ENCODE measurements around the gene MCU. TPM values are rescaled to one million over a fixed set of nuclear protein-coding genes. Genes with fewer than 3 reads are reported as not detected.
A peak's percentile ranks its signal among the peaks of the same experiment; 100 is the strongest.

MCU gene
- total RNA-seq, 1 donor from 2014 or later = 20.3 TPM

- Histone ChIP-seq H3K4me3 (no peak overlapping the region), H3K4me1 (peaks cover 6% of the 10 kb centered on the region), H3K9me3 (replicated peaks) (no peaks in the 10 kb centered on the region), H3K36me3 (no peaks in the 10 kb centered on the region), H3K27ac (replicated peaks) (no peak overlapping the region), H3K27me3 (ENCODE audit: low read depth) (no peaks in the 10 kb centered on the region)
- TF ChIP-seq CTCF (IDR thresholded peaks at IDR 0.05; ENCODE audit: borderline replicate concordance) = no peak
- DNase-seq = no peak
- intact Hi-C loops (cut with micrococcal nuclease) = no loop called here
These were observed 4.9 kb upstream of the MCU start for GRCh38 chr10:72687035-72687434.

- peaks cover 18% of the 10 kb centered on the region for H3K4me1 ChIP-seq
- H3K36me3 ChIP-seq = no peaks in the 10 kb centered on the region
- intact Hi-C loops (cut with micrococcal nuclease) = no loop called here
- TF ChIP-seq CTCF (IDR thresholded peaks at IDR 0.05; ENCODE audit: borderline replicate concordance) = no peak
- no peak overlapping the region for H3K27ac ChIP-seq (replicated peaks)
- DNase-seq = no peak
- H3K27me3 ChIP-seq (ENCODE audit: low read depth) = no peaks in the 10 kb centered on the region
- no peak overlapping the region for H3K4me3 ChIP-seq
- no peaks in the 10 kb centered on the region for H3K9me3 ChIP-seq (replicated peaks)
These were observed 3.7 kb upstream of the MCU start for GRCh38 chr10:72688208-72688651.

GRCh38 chr10:72689660-72690059 is 2.3 kb upstream of the MCU start:
- Histone ChIP-seq H3K4me3 (no peak overlapping the region), H3K27me3 (ENCODE audit: low read depth) (no peaks in the 10 kb centered on the region), H3K4me1 (peaks cover 33% of the 10 kb centered on the region), H3K9me3 (replicated peaks) (no peaks in the 10 kb centered on the region), H3K36me3 (no peaks in the 10 kb centered on the region), H3K27ac (replicated peaks) (no peak overlapping the region)
- no peak for DNase-seq
- no peak for TF ChIP-seq CTCF (IDR thresholded peaks at IDR 0.05; ENCODE audit: borderline replicate concordance)
- intact Hi-C loops (cut with micrococcal nuclease) = loop anchor here (5.0 kb wide), 1 partner anchor 148 kb away; no protein-coding TSS in a partner anchor

- DNase-seq = no peak
- Histone ChIP-seq H3K27ac (replicated peaks) (no peak overlapping the region), H3K4me3 (no peak overlapping the region), H3K36me3 (no peaks in the 10 kb centered on the region), H3K9me3 (replicated peaks) (no peaks in the 10 kb centered on the region), H3K4me1 (peaks cover 38% of the 10 kb centered on the region), H3K27me3 (ENCODE audit: low read depth) (no peaks in the 10 kb centered on the region)
- intact Hi-C loops (cut with micrococcal nuclease) = loop anchor here (5.0 kb wide), 1 partner anchor 147 kb away; no protein-coding TSS in a partner anchor
- TF ChIP-seq CTCF (IDR thresholded peaks at IDR 0.05; ENCODE audit: borderline replicate concordance) = no peak
These were observed 1.7 kb upstream of the MCU start for GRCh38 chr10:72690071-72690755.

- no peak for TF ChIP-seq CTCF (IDR thresholded peaks at IDR 0.05; ENCODE audit: borderline replicate concordance)
- intact Hi-C loops (cut with micrococcal nuclease) = loop anchor here (5.0 kb wide), 1 partner anchor 146 kb away; no protein-coding TSS in a partner anchor
- peaks cover 41% of the 10 kb centered on the region for H3K4me1 ChIP-seq
These were observed 477 bp upstream of the MCU start for GRCh38 chr10:72691470-72691862.

More at GRCh38 chr10:72691470-72691862, 477 bp upstream of the MCU start:
- DNase-seq = no peak
- H3K9me3 ChIP-seq (replicated peaks) = no peaks in the 10 kb centered on the region
- H3K27me3 ChIP-seq (ENCODE audit: low read depth) = no peaks in the 10 kb centered on the region
- H3K36me3 ChIP-seq = no peaks in the 10 kb centered on the region
- peak overlapping the region; percentile 97 for H3K27ac ChIP-seq (replicated peaks)
- H3K4me3 ChIP-seq = peak overlapping the region; percentile 83

All from left ventricle myocardium inferior (tissue), 1 donor.